Measurements from ENCODE around the gene CCN5.
"Not testable (repeated sequence)": the region's sequence is repeated elsewhere in the genome, so short reads cannot be mapped to it uniquely, and the experiment has no call there.

The CCN5 gene

GRCh38 chr20:44714701-44715498, at the start of gene CCN5:
TSS of gene CCN5 (plus strand) at chr20:44715369. CDS start at chr20:44715391, 22 bp downstream.
- H2AFZ ChIP-seq (ENCODE audit: low read length, unreplicated experiment): no peak within 1 kb of the TSS
- H3K4me3 ChIP-seq (ENCODE audit: low read depth, low read length): no peak within 1 kb of the TSS
- H3K4me1 ChIP-seq (ENCODE audit: control insufficient read depth, insufficient read depth, low read length, unreplicated experiment): peaks cover 34% of the 10 kb centered on the region
- no peaks in the 10 kb centered on the region for H3K36me3 ChIP-seq (ENCODE audit: insufficient read depth, low read length)
- H3K79me2 ChIP-seq (ENCODE audit: control insufficient read depth, insufficient read depth, low read length, unreplicated experiment): no peaks in the 10 kb centered on the region
- no peaks in the 10 kb centered on the region for H3K27me3 ChIP-seq (ENCODE audit: insufficient read depth, low read length)
- H3K27ac ChIP-seq (ENCODE audit: low read depth, low read length): peak within 1 kb of the TSS; percentile 16; the same call in 1 of the 2 replicates

- Histone ChIP-seq H3K4me1 (ENCODE audit: control insufficient read depth, insufficient read depth, low read length, unreplicated experiment) (peaks cover 8% of the 10 kb centered on the region), H3K36me3 (ENCODE audit: insufficient read depth, low read length) (no peaks in the 10 kb centered on the region), H3K79me2 (ENCODE audit: control insufficient read depth, insufficient read depth, low read length, unreplicated experiment) (no peaks in the 10 kb centered on the region), H3K27ac (ENCODE audit: low read depth, low read length) (no peak overlapping the region), H3K4me3 (ENCODE audit: low read depth, low read length) (no peak overlapping the region), H3K27me3 (ENCODE audit: insufficient read depth, low read length) (no peaks in the 10 kb centered on the region), H2AFZ (ENCODE audit: low read length, unreplicated experiment) (no peak overlapping the region)
Measured at GRCh38 chr20:44666066-44666465, 49.1 kb upstream of the CCN5 start.

GRCh38 chr20:44670851-44671250, 44.3 kb upstream of the CCN5 start:
- not testable (repeated sequence) for H3K36me3 ChIP-seq (ENCODE audit: insufficient read depth, low read length); H3K79me2 ChIP-seq (ENCODE audit: control insufficient read depth, insufficient read depth, low read length, unreplicated experiment); H3K4me3 ChIP-seq (ENCODE audit: low read depth, low read length); H3K27me3 ChIP-seq (ENCODE audit: insufficient read depth, low read length); H3K27ac ChIP-seq (ENCODE audit: low read depth, low read length)
- Histone ChIP-seq H3K4me1 (ENCODE audit: control insufficient read depth, insufficient read depth, low read length, unreplicated experiment) (peaks cover 13% of the 10 kb centered on the region), H2AFZ (ENCODE audit: low read length, unreplicated experiment) (peak overlapping the region; percentile 3)

GRCh38 chr20:44671541-44671940, 43.6 kb upstream of the CCN5 start:
- peaks cover 13% of the 10 kb centered on the region for H3K4me1 ChIP-seq (ENCODE audit: control insufficient read depth, insufficient read depth, low read length, unreplicated experiment)
- H3K27me3 ChIP-seq (ENCODE audit: insufficient read depth, low read length); H2AFZ ChIP-seq (ENCODE audit: low read length, unreplicated experiment); H3K27ac ChIP-seq (ENCODE audit: low read depth, low read length); H3K4me3 ChIP-seq (ENCODE audit: low read depth, low read length); H3K36me3 ChIP-seq (ENCODE audit: insufficient read depth, low read length); H3K79me2 ChIP-seq (ENCODE audit: control insufficient read depth, insufficient read depth, low read length, unreplicated experiment): not testable (repeated sequence)

GRCh38 chr20:44672318-44672902, 42.8 kb upstream of the CCN5 start:
- H3K4me3 ChIP-seq (ENCODE audit: low read depth, low read length); H3K79me2 ChIP-seq (ENCODE audit: control insufficient read depth, insufficient read depth, low read length, unreplicated experiment); H3K27ac ChIP-seq (ENCODE audit: low read depth, low read length); H3K27me3 ChIP-seq (ENCODE audit: insufficient read depth, low read length); H3K36me3 ChIP-seq (ENCODE audit: insufficient read depth, low read length); H2AFZ ChIP-seq (ENCODE audit: low read length, unreplicated experiment): not testable (repeated sequence)
- peaks cover 13% of the 10 kb centered on the region for H3K4me1 ChIP-seq (ENCODE audit: control insufficient read depth, insufficient read depth, low read length, unreplicated experiment)

- Histone ChIP-seq H3K36me3 (ENCODE audit: insufficient read depth, low read length) (no peaks in the 10 kb centered on the region), H3K27me3 (ENCODE audit: insufficient read depth, low read length) (no peaks in the 10 kb centered on the region), H3K27ac (ENCODE audit: low read depth, low read length) (no peak overlapping the region), H2AFZ (ENCODE audit: low read length, unreplicated experiment) (no peak overlapping the region), H3K4me1 (ENCODE audit: control insufficient read depth, insufficient read depth, low read length, unreplicated experiment) (no peaks in the 10 kb centered on the region), H3K79me2 (ENCODE audit: control insufficient read depth, insufficient read depth, low read length, unreplicated experiment) (no peaks in the 10 kb centered on the region), H3K4me3 (ENCODE audit: low read depth, low read length) (no peak overlapping the region)
Measured at GRCh38 chr20:44678242-44678641, 36.9 kb upstream of the CCN5 start.

- Histone ChIP-seq H3K27me3 (ENCODE audit: insufficient read depth, low read length) (no peaks in the 10 kb centered on the region), H3K36me3 (ENCODE audit: insufficient read depth, low read length) (no peaks in the 10 kb centered on the region), H3K27ac (ENCODE audit: low read depth, low read length) (no peak overlapping the region), H2AFZ (ENCODE audit: low read length, unreplicated experiment) (no peak overlapping the region), H3K4me3 (ENCODE audit: low read depth, low read length) (no peak overlapping the region), H3K79me2 (ENCODE audit: control insufficient read depth, insufficient read depth, low read length, unreplicated experiment) (no peaks in the 10 kb centered on the region), H3K4me1 (ENCODE audit: control insufficient read depth, insufficient read depth, low read length, unreplicated experiment) (no peaks in the 10 kb centered on the region)
Measured at GRCh38 chr20:44678990-44679611, 36.1 kb upstream of the CCN5 start.

GRCh38 chr20:44681796-44682566, 33.2 kb upstream of the CCN5 start:
- no peaks in the 10 kb centered on the region for H3K36me3 ChIP-seq (ENCODE audit: insufficient read depth, low read length)

GRCh38 chr20:44683263-44684046, 31.7 kb upstream of the CCN5 start:
- Histone ChIP-seq H2AFZ (ENCODE audit: low read length, unreplicated experiment) (no peak overlapping the region), H3K27ac (ENCODE audit: low read depth, low read length) (no peak overlapping the region), H3K27me3 (ENCODE audit: insufficient read depth, low read length) (no peaks in the 10 kb centered on the region), H3K4me3 (ENCODE audit: low read depth, low read length) (no peak overlapping the region), H3K4me1 (ENCODE audit: control insufficient read depth, insufficient read depth, low read length, unreplicated experiment) (no peaks in the 10 kb centered on the region), H3K36me3 (ENCODE audit: insufficient read depth, low read length) (no peaks in the 10 kb centered on the region), H3K79me2 (ENCODE audit: control insufficient read depth, insufficient read depth, low read length, unreplicated experiment) (no peaks in the 10 kb centered on the region)

More at GRCh38 chr20:44681796-44682566, 33.2 kb upstream of the CCN5 start:
- Histone ChIP-seq H3K79me2 (ENCODE audit: control insufficient read depth, insufficient read depth, low read length, unreplicated experiment) (no peaks in the 10 kb centered on the region), H3K27ac (ENCODE audit: low read depth, low read length) (no peak overlapping the region), H3K4me3 (ENCODE audit: low read depth, low read length) (no peak overlapping the region), H3K27me3 (ENCODE audit: insufficient read depth, low read length) (no peaks in the 10 kb centered on the region), H2AFZ (ENCODE audit: low read length, unreplicated experiment) (no peak overlapping the region), H3K4me1 (ENCODE audit: control insufficient read depth, insufficient read depth, low read length, unreplicated experiment) (no peaks in the 10 kb centered on the region)
